ENCODE data around the gene FCN2. TPM values are rescaled to one million over a fixed set of nuclear protein-coding genes. Genes with fewer than 3 reads are reported as not detected.

The FCN2 gene
- total RNA-seq, 1 donor from 2014 or later: not detected

DNA sequence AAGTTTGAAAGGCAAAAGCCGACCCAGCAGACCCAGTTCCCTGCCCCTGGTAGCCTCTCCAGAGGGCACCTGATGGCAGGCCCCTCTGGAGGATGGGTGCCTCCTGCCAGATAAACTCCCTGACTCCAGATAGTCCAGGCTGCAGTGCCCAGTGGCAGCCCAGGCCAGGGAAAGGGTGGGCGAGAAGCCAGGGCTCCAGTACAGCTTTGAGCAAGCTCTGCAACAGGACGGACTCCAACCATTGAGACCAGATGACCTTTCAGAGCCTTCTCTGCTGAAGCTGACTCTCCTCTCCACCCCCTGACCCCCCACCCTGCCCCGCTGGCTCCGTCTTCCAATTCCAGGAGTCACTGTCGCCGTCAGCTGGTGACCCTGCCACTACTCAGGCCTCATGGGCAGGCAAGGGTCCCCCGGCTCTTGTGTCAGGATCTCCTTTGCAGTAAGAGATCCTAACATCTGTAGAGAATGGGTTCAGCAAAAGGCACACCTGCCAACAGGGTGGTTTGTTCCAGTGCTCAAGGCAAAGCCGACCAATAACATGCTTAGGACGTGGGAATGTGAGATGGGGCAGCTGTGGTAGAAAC is 52.6 kb downstream of the FCN2 start:
- DNase-seq: no peak

DNA sequence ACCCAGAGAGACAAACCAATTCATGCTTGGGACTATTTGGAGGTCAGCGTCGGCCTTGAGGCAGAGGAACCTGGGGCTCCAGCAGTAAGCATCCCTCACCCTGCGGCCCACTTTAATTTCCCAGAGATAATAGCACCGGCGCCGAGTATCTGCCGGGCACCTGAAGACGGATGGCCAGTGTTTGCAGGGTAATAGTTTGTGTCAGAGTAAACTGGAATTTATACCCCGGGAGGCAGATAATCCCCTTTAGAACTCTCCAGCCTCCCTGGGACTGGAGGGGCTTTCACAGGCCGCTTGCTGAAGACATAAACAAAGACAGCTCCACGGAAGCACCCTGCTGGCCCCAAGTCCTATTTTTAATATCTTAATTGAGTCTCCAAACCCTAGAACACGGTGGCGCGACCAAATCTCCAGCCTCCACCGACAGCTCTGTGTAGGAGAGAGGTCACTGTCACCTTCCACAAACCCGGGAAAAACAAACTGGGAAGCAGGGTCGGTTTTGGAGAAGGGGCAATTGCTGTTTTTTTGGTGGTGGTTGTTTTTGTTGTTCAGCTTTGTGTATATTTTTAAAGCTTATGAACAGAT is 54.5 kb downstream of the FCN2 start:
- DNase-seq: no peak

DNA sequence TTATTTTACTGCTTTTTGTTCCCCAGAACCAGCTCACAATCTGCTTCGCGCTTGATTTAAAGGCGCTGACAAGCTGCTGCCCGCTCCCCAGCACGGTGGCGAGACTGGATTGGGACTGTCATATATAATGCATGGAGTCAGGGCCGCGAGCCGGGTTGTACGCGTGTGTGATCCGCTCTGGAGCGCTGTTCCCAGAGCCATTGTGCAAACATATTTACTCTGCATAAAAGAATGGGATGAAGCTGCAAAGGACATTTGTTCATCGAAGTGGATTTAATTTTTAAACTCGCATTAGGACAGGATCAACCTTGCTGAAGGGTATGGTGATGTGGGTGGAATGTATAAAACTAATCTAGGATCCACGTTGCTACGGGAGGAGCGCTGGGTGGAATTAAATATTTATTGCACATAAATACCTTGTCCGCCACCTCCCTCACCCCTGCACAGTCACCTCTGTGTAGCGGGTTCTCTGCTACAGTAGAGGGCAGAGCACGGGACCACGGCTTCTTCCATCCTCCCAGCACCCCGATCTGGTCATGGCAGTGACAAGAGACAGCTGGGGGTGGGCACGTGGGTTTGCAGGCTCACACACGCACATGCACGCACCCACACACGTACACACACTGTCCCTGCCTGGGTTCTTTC is 55.2 kb downstream of the FCN2 start:
- no peak for DNase-seq

DNA sequence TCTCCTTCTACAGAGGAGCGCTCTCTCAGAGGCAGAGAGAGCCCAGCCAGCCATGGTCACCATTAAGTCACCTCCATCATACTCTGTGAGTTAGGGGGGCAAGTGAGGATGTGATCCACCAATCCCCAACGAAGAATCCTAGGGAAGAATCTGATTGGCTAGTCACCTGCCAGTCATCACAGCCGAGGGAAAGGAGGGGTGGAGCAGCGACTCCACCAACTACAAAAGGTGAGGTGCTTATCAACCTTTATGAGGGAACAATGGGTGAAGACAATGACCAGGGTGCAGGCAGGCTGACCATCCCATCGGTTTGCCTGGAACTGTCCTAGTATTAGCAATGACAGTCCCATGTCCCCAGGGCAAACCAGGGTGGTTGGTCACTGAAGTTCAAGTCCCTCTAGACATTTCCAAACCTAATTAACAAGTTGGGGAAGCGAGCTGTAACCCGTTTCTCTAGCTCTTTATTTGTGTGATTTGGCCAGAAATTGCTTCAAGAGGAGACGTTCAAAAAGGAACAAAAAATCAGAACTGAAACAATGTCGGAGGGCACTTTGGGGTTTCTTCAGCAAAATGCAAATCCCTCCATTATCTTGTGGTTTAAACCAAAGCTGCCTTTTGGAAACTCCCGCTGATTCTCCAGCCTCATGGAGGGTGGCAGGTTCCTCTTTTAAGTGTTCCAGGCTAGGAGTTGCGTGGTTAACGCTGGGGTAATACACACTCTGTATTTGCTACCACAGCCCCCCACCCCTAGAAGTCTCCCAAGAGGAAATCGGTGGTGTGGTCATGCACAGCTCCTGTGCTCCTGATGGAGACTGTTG is 55.9 kb downstream of the FCN2 start:
- no peak for DNase-seq

Small RNA genes lying within 50 kb of the gene (small RNA-seq; reads per million reads assigned to genes)
- not detected for gene AL603650.1
- not detected for gene MIR3689A
- gene MIR3689B: not detected
- not detected for gene MIR3689C
- not detected for gene MIR3689D1
- not detected for gene MIR3689D2
- gene MIR3689E: not detected
- not detected for gene MIR3689F

Other genes starting within 250 kb of the FCN2 start
- gene COL5A1, start 239.0 kb upstream of the FCN2 start, total RNA-seq: 4.5 TPM
- gene FCN1, start 37.1 kb downstream of the FCN2 start, total RNA-seq: 1.1 TPM
- gene OLFM1, start 206.9 kb downstream of the FCN2 start, total RNA-seq: 77.8 TPM

All from occipital lobe (tissue), 3 donors.